ENCODE results near the gene CNOT2.
"Not testable (repeated sequence)": the region's sequence is repeated elsewhere in the genome, so short reads cannot be mapped to it uniquely, and the experiment has no call there.

The CNOT2 gene

DNA sequence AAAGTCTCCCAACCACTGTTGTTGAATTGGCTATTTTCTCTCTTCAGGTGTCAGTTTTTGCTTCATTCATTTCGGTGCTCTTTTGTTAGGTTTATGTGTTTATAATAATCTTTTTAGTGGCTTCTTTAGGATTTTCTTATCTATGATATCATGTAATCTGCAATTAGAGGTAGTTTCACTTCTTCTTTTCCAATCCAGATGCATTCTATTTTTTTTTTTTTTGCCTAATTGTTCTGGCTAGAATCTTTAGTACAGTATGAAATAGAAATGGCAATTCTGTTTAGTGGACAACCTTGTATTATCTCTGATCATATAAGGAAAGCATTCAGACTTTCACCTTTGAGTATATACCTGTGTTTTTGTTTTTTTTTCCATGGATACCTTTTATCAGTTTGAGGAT, 17.4 kb downstream of the CNOT2 start:
- no peak for TF ChIP-seq ZNF274 (IDR thresholded peaks at IDR 0.05; ENCODE audit: low read depth, low read length)

DNA sequence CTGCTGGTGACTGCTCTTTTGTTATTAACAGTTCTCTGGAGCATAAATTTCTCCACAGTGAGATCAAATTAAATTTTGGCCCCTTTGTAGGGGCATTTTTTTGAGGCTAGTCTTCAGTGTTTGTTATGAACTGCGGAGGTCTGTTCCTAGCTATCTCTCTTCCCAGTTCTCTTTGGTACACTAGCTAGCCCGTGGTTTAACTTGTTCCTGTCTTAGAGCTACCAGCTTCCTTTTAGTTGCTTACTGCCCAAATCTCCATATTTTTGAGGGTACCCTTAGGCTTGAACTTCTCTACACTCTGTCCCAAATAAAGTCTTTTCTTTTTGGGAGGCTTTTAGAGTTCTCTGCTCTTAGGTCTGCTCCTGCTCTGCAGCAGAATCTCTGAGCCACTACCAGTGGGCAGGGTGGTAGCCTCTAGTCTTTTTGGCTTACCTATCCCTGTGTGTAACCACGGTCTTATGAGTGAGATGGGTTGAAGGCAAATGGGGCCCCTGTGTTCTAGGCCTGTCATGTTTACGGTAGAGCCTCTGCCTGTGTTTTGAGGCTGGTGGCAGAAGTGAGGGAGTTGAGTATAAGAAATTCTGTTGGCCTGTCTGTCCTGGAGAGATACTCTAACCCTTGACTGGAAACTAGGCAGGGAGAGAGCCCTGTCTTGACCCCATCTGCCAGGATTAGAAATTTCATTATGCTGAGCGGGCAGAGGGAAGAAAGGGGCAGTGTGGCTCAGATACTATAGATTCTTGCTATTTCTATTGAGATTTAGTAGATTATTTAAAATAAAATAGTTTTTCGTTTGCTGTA, 21.0 kb downstream of the CNOT2 start:
- no peak for TF ChIP-seq ZNF274 (IDR thresholded peaks at IDR 0.05; ENCODE audit: low read depth, low read length)
- H3K4me3 ChIP-seq (ENCODE audit: low read length) = no peak overlapping the region

More for the DNA sequence above, 17.4 kb downstream of the CNOT2 start:
- no peak overlapping the region for H3K4me3 ChIP-seq (ENCODE audit: low read length)

DNA sequence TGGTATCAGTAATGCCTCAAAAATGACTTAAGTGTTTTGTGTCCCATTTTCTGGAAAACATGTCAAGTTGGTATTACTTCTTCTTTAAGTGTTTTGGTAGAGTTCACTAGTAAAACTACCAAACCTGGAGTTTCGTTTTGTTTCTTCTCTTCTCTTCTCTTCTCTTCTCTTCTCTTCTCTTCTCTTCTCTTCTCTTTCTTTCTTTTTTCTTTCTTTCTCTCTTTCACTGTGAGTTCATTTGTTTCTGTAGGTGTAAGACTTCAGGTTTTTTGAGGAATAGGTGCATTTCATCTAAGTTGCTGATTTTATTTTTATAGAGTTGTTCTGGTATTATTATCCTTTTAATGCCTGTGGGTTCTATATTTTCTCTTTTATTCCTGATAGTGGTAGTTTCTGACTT, 21.9 kb downstream of the CNOT2 start:
- TF ChIP-seq ZNF274 (IDR thresholded peaks at IDR 0.05; ENCODE audit: low read depth, low read length) = no peak
- no peak overlapping the region for H3K4me3 ChIP-seq (ENCODE audit: low read length)

DNA sequence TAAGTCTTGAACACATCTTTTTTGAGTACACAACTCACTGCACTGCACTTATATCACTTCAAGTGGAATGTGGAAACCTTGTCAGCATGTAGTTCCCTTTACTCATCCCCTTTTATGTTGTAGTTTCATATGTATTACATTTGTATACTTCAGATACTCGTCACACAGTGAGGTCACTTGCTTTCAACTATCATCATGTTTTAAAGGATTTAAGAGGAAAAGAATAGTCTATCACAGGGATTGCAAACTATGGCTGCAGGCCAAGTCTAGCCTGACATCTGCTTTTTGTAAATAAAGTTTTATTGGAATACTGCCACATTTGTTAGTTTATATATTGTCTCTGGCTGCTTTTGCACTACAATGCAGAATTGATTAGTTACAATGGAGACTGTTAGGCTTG, 24.3 kb downstream of the CNOT2 start:
- no peak for TF ChIP-seq ZNF274 (IDR thresholded peaks at IDR 0.05; ENCODE audit: low read depth, low read length)
- no peak overlapping the region for H3K4me3 ChIP-seq (ENCODE audit: low read length)

DNA sequence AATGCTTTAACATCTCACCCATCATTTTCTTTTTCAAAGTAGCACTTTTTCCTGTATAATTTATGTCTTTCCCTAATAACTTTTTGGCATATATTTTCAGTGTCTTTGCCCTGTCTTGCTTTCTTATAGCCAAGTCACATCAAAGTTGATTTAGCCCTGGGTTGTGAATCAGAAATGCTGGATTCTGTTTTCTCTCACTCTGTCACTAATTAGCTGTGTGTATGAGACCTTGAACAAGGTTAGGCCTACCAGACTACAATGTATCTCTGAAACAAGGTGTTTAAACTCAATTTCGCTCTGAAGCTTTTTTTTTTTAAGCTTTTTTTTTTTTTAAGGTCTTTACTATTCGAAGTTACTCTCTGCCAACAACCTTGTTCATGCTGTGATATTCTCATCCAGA, 25.7 kb downstream of the CNOT2 start:
- H3K4me3 ChIP-seq (ENCODE audit: low read length) = no peak overlapping the region

DNA sequence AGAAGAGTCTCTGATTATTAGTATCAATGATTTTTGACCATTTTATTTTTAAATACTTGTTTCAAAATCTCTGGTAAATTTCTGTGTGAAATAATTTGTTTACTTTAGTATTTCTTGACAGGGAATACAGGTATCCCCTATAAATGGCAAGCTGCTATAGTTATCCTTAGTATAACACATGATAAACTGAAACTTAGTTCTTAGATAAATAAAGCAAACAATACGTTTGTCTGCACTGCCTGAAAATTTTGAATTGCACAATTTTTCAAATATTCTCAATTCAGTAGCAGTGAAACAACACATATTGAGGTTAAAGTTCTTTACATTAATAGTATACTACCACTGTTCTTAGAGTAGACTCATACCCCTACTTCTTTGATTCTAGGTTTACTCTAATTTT, 26.9 kb downstream of the CNOT2 start:
- no peak overlapping the region for H3K4me3 ChIP-seq (ENCODE audit: low read length)
- TF ChIP-seq ZNF274 (IDR thresholded peaks at IDR 0.05; ENCODE audit: low read depth, low read length) = no peak

More for the DNA sequence above, 25.7 kb downstream of the CNOT2 start:
- TF ChIP-seq ZNF274 (IDR thresholded peaks at IDR 0.05; ENCODE audit: low read depth, low read length) = no peak

DNA sequence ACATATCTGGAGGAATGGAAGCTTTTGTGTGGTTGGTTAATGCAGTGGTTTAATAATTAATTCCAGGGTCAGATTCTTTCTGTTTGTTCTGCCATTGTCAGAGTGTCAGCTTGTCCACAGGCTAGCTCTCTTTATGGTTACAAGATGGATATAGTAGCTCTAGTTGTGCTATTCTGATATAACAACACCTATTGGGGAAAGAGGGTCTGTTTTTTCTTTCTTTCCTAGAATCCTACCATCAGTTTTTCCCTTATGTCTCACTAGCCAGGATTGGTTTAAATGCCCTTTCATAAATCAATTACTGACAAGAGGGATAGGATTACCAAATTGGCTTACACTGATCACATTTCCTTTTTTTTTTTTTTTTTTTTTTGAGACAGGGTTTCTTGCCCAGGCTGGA, 27.8 kb downstream of the CNOT2 start:
- no peak overlapping the region for H3K4me3 ChIP-seq (ENCODE audit: low read length)
- TF ChIP-seq ZNF274 (IDR thresholded peaks at IDR 0.05; ENCODE audit: low read depth, low read length) = no peak

DNA sequence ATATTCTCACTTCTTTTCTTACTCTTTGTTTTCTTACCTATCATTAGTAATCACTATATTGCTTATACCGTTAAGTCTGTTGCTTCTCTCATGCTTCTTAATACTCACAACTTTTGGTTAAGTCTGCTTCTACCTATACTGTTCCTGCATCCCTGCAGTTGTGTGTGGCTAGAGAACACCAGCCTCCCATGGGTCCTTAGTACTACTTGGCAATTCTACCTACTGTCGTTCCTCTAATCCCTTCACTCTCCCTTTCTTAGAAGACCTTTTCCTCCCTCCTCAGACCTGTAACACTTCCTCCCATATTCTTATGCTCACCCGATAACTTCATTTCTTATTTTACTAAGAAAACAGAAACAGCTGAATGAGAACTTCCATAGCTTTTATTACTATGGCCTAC, 29.3 kb downstream of the CNOT2 start:
- H3K4me3 ChIP-seq (ENCODE audit: low read length) = no peak overlapping the region
- TF ChIP-seq ZNF274 (IDR thresholded peaks at IDR 0.05; ENCODE audit: low read depth, low read length) = no peak

DNA sequence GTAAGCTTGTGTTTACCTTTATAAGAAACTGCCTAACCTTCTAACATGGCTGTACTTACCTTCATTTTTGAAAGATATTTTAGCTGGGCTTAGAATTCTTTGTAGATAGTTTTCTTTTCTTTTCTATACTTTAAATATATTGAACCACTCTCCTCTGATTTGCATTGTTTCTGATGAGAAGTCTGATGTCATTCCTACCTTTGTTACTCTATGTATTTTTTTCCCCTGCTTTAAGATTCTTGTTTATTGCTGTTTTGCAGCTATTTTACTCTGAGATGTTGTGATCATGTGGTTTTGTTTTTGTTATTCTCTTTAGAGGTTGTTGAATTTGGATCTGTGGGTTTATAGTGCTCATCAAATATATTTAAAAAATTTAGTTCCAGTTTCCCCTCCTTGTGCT, 31.8 kb downstream of the CNOT2 start:
- TF ChIP-seq ZNF274 (IDR thresholded peaks at IDR 0.05; ENCODE audit: low read depth, low read length) = no peak
- no peak overlapping the region for H3K4me3 ChIP-seq (ENCODE audit: low read length)

DNA sequence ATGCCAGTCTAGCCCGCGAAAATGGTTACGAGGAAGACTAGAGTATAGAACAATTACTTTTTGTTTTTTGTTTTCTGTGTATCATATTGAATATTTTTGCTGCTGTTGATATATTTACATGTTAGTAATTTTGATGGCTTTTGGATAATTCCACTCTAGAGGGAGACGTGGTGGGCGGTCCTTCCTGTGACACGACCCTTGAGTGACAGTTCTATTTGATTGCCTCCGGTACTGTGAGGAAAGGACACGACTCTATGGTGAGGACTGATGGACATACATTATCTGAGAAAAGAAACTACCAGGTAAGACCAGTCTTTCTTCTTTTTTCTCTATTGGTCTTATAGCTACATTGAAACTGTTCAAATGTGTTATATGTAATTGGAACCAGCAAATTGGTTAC, 34.7 kb downstream of the CNOT2 start:
- H3K4me3 ChIP-seq (ENCODE audit: low read length) = no peak overlapping the region
- no peak for TF ChIP-seq ZNF274 (IDR thresholded peaks at IDR 0.05; ENCODE audit: low read depth, low read length)

DNA sequence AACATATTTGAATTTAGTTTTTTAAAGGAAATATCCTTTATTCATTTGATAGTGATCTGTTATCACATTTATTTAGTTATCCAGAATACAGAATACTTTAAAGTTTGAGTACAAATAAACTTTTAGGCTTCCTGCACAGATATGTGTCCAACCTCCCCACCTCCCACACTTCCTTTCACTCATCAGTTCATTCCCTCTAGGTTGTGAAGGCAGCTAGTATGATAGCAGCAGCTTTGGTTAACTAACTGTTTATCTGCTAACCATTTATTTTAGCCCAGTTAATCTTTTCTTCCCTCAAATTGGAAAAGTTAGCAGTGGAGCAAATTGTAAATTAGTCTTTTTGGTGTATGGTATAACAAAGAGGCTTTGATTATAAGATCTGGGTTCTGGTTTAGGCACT, 35.7 kb downstream of the CNOT2 start:
- no peak for TF ChIP-seq ZNF274 (IDR thresholded peaks at IDR 0.05; ENCODE audit: low read depth, low read length)
- no peak overlapping the region for H3K4me3 ChIP-seq (ENCODE audit: low read length)

DNA sequence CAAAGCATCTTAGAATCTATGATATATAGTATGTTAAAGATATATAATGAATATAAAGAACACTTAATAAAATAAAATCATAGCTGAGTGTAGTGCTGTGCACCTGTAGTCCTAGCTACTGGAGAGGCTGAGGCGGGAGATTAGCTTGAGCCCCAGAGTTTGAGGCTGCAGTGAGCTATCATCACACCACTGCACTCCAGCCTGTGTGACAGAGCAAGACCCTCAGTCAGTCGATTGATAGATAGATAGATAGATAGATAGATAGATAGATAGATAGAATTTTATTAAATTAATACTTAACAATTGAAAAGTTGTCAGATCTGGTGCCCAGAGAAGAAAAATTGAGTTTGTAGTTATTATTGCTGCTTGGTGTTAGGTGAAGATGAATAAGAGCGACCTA, 40.0 kb downstream of the CNOT2 start:
- no peak overlapping the region for H3K4me3 ChIP-seq (ENCODE audit: low read length)
- TF ChIP-seq ZNF274 (IDR thresholded peaks at IDR 0.05; ENCODE audit: low read depth, low read length) = no peak

DNA sequence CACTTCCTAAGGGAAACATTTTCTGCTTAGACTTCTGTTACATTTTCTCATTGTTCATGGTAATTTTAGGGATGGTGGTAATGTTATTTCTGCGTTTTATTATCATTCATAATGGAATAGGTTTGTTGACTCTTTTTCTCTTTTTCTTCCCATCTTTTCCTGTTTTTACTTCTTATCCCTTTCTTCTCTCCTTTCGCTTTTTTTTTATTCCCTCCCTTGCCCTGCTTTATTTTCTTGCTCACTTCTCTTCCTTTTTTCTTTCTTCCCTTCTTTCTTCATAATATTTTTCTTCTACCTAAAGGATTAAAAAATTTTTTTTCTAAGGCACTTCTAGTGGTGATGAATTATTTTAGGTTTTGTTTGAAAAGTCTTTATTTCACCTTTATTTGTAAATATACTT, 45.6 kb downstream of the CNOT2 start:
- H3K4me3 ChIP-seq (ENCODE audit: low read length) = no peak overlapping the region
- TF ChIP-seq ZNF274 (IDR thresholded peaks at IDR 0.05; ENCODE audit: low read depth, low read length) = no peak

DNA sequence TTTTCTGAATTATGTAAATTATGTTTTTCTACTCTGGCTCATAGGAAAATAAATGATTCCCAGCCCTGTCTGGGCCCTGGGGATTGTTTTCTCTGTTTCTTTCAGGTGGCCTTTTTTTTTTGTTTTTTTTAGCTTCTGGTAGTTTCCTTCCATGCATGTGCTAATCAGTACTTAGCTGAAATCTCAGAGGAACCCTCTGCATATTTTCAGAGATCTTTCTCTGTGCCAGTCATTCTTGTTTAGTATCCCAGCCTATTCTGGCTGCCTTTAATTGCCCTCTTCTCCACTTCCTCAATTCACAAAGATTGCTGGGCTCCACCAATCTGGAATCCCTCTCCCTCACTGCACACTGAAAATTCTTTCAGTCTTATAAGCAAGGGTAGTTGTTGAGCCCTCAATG, 46.9 kb downstream of the CNOT2 start:
- H3K4me3 ChIP-seq (ENCODE audit: low read length) = no peak overlapping the region
- TF ChIP-seq ZNF274 (IDR thresholded peaks at IDR 0.05; ENCODE audit: low read depth, low read length) = no peak

DNA sequence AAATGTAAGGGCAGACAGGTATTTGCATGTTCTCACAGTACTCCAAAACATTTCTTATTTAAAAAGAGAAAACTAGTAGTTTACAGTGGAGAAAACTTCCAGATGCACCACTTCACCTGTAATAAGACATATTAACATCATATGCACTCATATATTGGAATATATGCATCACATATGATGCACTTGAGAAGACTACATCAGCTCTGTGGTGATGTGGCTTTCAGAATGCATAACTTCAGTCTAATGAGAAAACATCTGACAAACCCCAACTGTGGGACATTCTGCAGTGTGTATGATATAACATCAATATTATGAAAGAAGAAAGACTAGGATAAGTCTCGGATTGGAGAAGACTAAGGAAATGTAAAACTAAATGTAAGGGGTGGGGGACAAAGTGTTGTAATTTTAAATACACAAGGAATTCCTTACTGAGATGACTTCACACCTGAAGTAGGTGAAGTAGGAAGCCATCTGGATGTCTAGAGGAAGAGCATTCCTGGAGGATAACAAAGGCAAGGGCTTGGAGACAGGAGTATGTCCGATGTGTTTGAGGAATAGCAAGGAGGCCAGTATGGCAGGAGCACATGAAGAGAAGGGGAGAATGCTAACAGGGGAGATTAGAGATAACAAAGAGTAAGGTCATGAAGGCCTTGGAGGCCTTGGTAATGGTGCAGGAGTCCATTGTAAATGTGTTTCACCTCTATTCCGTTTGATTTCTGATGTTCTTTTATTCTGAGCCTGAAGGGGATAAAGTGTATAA, 49.0 kb downstream of the CNOT2 start:
- no peak for TF ChIP-seq ZNF274 (IDR thresholded peaks at IDR 0.05; ENCODE audit: low read depth, low read length)

DNA sequence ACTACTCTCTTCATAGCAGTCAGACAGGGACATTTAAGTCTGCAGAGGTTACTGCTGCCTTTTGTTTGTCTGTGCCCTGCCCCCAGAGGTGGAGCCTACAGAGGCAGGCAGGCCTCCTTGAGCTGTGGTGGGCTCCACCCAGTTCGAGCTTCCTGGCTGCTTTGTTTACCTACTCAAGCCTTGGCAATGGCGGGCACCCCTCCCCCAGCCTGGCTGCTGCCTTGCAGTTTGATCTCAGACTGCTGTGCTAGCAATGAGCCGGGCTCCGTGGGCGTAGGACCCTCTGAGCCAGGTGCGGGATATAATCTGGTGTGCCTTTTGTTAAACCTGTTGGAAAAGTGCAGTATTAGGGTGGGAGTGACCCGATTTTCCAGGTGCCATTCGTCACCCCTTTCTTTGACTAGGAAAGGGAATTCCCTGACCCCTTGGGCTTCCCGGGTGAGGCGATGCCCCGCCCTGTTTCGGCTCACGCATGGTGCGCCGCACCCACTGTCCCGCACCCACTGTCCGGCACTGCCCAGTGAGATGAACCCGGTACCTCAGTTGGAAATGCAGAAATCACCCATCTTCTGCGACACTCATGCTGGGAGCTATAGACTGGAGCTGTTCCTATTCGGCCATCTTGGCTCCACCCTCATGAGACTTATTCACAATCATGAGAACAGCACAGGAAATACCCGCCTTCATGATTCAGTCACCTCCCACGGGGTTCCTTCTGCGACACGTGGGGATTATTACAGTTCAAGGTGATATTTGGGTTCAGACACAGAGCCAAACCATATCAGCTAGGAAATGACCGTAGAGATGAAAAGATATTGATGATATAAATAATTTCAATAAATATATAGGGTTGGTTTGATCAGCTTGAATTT, 61.7 kb downstream of the CNOT2 start:
- not testable (repeated sequence) for H3K4me3 ChIP-seq (ENCODE audit: low read length)

More for the DNA sequence above, 49.0 kb downstream of the CNOT2 start:
- no peak overlapping the region for H3K4me3 ChIP-seq (ENCODE audit: low read length)
